Measurements from ENCODE around the gene TSPAN9. TPM values are rescaled to one million over a fixed set of nuclear protein-coding genes. Genes with fewer than 3 reads are reported as not detected.
A peak's percentile ranks its signal among the peaks of the same experiment; 100 is the strongest.

Gene TSPAN9
- total RNA-seq, 1 experiment from 2014 or later, result 17.1 TPM

DNA sequence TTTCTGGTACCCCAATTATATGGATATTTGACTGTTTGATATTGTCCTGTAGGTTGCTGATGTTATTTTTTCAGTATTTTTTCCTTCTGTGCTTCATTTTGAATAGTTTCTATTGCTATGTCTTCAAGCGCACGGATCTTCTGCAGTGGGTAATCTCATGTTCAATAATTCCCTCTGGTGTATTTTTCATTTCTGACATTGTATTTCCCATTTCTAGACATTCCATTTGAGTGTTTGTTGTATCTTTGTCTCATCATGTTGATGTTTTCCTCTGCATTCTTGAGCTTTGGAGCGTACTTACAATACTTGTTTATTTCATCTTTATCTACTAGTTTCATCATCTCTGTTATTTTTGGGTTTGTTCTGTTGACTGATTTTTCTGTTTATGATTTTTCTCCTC is 22.0 kb downstream of the TSPAN9 start:
- DNase-seq (ENCODE audit: low read depth), result no peak

DNA sequence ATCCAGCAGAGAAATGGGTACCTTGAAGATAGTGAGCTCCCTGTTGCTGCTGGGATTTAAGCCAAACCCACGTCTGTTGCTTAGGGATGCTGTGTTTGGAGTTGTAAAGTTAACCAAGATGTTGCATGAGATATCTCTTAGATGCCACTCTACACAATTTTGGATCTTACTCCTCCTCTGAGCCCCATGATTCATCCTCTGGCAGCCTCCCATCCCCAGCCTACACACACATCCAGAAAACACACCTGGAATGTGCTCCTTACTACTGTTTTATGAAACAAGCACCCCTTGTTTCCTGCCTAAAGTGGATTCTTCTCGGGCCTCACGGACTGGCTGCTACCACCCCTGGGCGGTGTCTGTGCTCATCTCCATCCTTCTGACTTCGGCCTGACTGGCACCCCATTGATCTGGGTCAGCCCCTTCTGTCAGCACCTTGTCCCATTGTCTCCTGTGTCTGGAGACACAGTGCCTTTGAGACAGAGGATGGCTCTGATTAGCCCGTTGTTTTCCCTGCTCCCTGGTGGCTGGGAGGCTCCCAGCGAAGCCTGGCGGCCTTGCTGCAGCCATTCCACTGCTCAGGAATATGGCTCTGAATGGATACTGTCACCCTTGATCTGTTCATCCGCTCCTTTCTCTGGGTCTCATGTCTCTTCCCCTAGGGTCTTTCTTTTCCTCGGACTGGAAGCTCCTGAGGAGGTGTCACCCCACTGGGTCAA is 24.3 kb downstream of the TSPAN9 start:
- DNase-seq (ENCODE audit: low read depth), result peak; percentile 77

DNA sequence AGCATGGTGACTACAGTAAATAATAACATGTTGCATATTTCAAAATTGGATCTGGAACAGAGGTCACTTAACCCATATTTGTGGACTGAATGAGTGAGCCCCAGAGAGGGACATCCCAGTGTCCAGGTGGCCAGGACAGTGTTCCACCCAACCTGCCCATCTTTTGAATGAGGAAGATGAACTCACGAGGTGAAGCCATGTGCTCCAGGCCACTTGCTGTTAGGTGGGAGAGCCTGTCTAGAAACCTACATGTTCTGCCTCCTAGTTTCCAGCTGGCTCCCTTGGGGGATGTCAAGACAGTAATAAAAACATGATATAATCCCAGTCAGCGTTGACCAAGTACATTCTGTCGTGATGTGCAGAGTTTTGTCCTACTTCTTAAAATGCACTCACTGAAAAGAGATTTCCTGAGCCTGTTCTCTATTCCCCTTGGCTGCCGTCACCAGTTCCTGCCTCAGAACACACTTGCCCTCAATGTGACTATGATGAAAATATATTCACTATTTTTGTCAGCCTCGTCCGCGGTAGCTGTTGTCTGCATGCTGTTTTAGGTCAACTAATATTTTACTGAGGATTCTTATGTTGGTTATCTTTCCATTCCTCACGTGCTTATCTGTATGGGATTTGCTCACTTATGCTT is 25.7 kb downstream of the TSPAN9 start:
- no peak for DNase-seq (ENCODE audit: low read depth)

DNA sequence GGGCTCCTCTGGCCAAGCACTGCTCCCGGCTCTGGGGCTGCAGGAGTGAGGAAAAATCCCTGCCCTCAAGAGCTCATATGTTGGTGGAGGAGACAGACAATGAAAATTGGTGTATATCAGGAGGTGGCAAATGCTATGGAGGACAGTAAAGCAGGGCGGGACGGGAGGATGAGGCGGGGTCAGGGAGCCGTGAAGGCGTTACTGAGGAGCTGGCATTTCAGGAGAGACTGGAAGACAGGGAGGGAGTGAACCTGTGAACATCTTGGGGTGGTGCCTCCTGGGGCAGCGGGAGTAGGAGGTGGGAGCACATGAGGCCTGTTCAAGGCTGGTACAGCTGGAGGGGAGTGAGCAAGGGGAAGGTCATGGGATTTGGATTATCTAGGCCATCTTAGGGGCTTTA is 26.6 kb downstream of the TSPAN9 start:
- no peak for DNase-seq (ENCODE audit: low read depth)

DNA sequence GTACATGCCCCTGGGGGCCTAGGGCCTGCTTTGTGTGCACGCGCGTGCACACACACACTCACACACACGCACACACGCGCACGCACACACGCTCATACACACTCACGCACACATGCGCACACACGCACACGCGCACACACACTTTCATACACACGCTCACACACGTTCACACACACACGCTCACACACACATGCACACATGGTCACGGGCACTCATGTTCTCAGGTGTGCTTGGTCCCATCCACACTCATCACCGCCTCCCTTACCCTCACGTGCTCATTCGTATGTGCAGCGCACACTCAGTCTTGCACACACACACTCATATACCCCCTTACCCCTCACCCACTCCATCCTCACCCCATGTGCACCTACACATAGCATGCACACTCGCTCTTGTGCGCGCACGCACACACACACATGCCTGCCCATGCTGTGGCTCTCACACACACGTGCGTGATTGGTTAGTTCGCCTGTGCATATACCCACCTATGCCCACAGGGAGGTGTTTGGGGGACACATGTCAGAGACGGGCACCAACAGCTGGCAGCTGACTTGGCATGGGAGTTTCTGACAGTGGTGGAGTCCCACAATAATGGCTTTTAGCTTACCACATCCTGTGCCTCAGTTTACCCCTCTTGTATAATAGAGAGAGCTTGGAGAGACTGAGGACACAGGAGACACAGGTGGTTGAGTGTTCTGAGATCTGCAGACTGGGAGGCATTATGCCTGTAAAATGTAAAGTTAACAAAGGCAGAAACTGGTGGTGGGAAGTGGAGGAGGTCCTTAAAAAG is 28.7 kb downstream of the TSPAN9 start:
- no peak for DNase-seq (ENCODE audit: low read depth)

DNA sequence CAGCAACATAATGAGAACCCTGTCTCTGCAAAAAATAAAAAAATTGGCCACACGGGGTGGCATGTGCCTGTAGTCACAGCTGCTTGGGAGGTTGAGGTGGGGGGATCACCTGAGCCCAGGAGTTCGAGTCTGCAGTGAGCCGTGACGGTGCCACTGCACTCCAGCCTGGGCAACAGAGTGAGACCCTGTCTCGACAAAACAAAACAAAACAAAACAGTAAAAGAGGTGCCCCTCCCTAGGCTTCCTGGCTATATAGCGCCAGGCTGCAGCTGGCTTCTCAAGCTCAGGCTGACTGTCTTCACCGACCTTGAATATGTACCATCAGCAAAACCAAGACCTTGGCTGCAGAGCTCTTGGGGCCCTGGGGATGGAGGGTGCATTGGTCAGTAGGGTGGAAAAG is 29.4 kb downstream of the TSPAN9 start:
- DNase-seq (ENCODE audit: low read depth), result peak; percentile 20

DNA sequence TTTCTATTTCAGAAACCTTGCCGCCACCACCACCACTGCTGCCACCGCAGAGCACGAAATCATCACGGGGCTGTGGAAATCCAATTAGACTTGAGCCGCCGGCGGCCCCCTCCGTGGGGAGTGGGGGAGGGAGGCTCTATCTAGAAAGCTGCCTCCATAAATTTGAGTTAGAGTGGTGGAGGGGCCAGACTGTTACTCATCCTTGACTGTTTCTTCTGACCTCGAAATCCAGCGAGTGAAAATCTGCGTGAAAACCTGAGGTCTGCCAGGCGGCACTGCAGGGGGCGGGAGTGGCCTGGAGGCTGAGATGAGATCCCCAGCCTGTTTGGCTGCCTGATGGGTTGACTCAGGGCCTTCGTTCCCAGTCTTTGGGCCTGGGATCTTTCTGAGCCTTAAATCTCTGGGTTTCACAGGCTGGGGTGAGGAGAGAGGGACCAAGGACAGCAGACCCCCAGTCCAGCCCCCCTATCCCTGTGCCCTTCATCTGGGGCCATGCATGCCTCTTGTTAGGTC is 29.9 kb downstream of the TSPAN9 start:
- peak; percentile 83 for DNase-seq (ENCODE audit: low read depth)

DNA sequence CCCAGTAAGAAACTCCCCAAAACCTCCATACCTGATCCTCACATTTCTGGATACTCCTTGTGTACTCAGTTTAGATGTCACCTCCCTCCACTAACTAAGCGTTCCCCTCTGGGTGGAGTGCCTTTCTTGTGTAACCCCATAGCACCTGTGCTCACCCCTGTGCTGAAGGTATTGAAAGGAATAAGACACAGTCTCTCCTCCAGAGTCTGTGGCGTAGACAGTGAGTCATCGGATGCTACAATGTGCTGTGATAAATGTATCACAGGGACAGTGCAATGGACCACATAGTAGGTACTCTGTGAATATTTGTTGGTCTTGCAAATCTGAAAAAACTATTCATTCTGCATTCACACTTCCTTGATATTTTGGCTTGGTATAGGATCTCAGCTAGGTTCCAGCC is 30.8 kb downstream of the TSPAN9 start:
- DNase-seq (ENCODE audit: low read depth), result peak; percentile 52

DNA sequence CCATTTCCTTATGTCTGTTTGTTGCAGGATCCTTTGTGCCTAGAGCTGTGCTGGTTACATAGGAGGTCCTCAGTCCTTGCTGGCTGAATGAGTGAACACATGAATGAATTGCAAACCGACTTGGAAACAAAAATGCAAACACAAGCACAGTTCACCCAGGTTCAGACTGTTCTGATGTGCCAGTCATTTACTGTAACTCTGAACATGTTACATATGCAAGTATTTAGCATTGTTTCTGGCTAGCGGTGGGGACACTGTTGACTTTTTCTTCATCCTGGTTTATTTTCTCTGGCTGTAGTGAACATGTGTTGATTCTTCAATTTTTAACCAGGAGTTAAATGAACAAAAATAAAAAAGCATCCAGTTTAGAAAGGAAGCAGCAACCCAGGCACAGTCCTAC is 33.4 kb downstream of the TSPAN9 start:
- no peak for DNase-seq (ENCODE audit: low read depth)

DNA sequence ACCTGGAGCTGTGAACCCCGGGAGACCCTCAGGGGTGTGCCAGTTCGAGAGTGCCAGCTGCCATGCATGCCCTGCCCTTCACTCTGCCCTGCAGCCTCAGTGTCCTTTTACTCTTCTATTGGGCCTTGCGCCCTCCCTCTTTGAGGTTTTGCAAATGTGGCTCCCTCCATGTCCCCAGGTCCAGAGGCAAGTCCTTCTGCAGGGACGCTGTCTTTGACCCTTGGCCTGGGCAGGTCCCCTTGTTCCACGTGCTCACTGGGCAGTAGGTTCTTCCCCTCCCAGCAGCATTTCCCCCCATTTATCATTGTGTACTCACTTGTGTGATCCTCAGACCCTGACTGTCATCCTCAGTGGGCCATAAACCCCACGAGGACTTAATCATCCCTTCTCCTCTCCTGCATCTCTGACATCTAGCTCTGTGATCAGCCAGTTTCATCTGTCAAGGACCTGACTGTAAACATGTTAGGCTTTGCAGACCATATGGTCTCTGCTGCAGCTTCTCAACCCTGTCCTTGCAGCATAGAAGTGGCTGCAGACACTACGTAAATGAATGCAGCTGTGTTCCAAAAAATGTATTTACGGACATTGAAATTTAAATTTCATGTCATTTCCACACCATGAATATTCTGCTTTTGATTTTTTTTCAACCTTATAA is 36.6 kb downstream of the TSPAN9 start:
- DNase-seq (ENCODE audit: low read depth), result no peak

DNA sequence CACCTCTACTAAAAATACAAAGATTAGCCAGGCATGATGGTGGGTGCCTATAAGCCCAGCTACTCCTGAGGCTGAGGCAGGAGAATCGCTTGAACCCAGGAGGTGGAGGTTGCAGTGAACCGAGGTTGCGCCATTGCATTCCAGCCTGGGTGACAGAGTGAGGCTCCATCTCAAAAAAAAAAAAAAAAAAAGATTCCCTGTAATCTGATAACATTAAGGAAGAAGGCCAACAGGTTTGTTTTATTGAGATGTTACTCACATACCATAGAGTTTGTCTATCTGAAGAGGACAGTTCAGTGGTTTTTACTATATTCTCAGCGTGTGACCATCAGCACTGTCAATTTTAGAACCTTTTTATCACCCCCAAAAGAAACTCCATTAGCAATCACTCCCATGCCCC is 37.5 kb downstream of the TSPAN9 start:
- DNase-seq (ENCODE audit: low read depth), result peak; percentile 35

DNA sequence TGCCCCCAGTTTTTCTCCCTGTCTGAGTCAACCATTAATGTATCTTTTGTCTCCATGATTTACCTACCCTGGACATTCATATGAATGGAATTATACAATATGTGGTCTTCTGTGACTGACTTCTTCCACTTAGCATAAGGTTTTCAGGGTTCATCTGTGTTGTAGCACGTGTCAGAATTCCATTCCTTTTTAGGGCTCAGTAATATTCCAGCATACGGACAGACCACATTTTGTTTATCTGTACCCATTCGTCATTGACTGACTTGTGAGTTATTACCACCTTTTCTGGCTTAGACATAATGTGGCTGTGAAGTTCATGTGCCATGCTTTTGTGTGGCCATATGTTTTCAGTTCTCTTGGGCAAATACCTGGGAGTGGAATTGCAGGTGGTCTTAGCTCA is 37.9 kb downstream of the TSPAN9 start:
- no peak for DNase-seq (ENCODE audit: low read depth)

DNA sequence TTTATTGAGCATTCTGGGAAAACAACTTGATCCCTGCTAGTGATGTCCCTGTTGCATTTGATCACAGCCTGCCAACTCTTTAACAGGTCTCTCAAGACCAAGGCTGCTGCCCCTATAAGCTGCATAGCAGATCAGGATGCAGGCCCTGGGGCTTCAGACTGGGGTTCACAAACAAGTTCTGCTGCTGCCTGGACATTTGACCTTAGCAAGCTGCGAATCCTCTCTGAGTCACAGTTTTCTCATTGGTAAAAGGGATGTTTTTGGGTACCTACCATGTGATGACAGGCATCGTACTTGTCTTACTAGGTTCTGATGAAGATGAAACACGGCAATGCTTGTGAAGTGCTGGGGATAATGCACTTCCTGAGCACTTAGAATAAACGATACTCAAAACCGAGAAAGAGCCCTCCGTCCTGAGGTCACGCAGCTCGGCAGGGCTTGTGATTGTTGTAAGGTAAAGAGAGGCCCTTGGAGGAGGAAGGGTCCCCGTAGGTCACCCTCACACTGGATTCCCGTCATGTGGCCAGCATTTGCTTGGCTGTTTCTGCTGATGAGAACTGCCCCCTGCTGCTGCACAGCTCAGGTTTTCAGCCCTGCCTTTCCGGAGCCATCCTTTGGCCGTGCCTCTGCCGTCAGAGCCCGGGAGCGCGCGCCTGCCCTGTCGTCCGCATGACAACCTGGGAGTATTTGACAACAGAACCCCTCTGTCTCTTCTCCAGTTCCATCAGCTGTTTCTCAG is 39.1 kb downstream of the TSPAN9 start:
- peak; percentile 33 for DNase-seq (ENCODE audit: low read depth)

DNA sequence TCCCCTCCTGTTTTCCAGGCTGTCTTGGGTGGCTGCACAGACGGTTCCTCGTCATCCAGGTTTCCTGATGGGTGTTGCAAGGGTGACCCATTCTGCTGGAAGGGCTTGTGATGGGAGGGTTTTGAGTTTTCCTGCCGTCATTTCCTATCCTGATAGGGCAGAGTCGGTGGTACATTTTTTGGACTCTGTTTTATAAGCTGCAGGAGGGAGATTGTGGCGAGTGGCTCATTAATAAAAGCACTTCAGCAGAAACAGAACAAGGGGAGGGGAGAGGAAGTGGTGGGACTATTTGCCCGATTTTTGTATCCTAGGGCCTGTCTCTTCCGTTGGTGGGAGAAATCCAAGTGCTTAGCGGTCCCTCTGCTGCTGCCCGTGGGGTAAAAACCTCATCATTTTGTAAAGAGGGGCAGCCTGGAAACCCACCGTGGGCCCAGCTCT is 40.0 kb downstream of the TSPAN9 start:
- peak; percentile 96 for DNase-seq (ENCODE audit: low read depth)

DNA sequence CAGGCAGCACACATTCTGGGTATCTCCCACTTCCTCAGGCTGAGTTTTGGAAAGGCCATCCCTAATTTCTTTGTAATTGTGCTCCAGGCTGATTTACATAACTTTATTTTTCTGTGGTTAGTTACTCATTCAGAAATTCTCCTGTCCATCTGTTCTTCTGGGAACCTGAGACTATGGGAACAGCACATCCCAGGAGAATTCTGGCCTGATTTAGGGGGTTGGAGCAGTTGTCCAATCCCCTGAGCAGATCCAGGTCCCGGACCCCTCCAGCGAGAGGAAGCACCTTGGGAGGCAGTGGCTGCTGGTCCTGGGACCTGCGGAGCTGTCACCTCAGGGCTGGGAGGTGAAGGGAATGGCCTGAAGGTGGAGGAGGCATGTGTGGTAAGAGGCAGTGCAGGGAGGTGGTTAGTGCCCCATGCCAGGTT is 40.4 kb downstream of the TSPAN9 start:
- peak; percentile 97 for DNase-seq (ENCODE audit: low read depth)

DNA sequence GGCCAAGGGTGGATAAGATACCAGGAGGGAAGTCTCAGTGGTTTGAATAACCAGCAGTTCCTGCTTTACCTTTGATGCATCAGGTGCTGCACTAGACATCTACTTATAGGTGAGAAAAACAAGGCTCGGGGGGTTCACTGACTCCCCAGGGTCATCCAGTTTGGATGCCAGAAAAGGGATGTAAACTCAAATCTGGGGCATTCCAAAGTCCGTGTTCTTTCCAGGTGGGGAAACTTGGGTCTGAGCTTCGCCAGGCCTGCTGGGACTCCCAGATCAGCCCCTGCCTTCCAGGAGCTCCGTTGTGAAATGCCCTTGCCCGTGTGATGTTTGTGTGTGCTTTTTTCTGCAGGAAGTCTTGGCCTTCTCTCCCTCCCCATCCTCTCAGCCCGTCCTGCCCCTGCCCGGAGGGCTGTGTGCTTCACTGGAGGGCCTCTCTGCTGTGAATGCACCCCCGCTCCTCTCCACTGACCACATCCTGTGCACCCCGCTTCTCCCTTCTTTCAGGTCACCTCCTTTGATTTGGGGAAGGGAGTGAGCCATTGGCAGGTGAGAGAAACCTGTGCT is 42.1 kb downstream of the TSPAN9 start:
- DNase-seq (ENCODE audit: low read depth), result peak; percentile 74

DNA sequence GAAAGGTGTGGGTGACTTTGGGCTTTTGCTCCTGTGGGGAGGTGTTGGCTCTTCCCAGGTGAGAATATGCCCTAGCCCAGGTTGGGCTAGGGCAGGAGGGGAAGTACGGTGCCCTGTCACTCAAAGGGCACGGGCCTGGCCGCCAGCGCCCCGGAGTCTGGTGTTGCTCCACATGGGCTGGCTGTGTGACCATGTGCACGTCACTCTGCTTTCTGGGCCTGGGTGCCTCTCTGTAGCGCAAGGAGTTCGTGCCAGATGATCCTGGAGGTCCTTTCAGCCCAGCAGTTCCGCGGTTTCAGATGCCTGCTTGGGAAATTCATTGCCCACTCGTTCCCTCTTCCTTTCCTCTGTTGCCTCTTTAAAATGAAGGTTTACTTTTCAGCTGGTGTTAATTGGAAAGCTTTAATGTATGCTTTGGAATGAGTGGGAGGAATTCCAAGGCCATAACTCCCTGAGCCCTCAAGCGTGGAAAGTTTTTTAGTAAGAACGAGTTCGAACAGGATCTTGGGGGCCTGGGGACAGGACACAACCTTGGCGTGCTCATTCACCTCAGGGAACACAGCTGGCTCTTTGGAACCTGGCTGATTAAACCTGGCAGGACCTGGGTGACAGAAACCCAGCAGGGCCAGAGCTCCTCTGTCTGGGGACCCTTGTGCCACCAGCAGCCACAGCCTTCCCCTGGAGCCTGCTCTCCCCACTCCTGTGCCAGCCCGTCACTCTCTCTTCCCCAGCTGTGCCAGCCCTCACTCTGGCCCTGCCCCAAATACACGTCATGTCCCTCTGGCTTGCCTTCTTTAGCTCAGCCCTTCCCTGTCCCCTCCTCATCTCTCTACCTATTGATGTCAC is 42.8 kb downstream of the TSPAN9 start:
- DNase-seq (ENCODE audit: low read depth), result peak; percentile 89

DNA sequence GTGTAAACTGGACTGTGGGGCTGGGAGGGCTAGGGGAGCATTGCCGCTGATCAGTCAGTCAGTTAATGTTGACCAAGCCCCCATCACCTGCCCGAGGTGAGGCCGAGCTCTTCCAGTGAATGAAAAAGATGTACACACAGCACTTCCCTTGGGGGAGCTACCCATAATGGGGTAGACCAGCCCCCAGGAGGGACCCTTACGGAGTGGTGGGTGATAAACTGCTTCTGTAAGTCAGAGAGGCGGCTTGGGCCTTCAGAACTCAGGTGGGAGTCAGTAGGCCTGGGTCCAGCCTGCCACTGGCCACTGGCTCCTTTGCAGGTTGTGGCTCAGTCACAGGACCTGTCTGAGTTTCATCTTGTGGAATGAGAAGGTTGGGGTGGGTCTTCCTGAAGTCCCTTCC is 43.5 kb downstream of the TSPAN9 start:
- DNase-seq (ENCODE audit: low read depth), result no peak

DNA sequence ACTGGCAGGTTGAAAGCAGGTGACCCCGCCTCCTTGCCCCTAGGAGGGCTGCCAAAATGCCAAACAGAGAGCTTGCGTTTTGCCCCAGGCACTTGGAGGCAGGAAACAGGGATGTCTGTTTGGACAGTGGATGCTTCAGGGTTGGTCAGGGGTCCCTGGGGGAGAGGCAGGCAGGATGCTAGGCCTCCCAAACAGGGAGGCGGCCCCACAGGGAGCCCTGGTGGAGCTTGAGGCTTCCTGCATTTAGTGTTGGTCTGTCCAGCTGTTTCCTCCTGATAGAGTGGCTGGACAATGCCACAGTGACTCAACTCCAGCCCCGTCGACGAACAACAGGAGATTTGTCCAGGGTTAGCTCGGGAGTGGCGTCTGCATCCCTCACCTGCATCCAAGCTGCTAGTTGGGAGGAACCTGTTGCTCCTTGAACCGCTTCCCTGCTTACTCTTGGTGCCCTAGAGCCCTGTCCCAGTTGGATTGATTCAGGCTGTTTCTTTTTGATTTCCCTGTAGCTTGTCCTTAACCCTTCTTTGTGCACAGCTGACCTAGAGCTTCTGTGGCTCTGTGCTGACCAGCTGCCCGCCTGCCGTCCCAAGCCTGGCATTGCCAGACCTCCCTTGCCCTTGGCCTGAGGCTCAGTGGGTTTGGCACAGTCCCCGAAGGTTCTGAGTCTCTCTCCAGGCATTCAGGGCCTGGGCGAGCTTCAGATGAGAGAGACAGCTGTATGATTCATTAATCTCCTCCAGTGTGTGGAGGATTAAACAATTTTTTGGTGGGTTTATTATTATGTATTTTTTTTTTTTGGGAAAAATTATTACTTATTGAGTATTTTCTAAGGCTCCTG is 45.9 kb downstream of the TSPAN9 start:
- peak; percentile 98 for DNase-seq (ENCODE audit: low read depth)
